BLaER1 treated with 17β-estradiol and CSF1 and Interleukin-3, amounts not matched to agents 10 nM and 100 nM (cell line): ENCODE results near the gene KCTD13.

Source experiments
- H3K27ac ChIP-seq, 11 experiments: shearing (Covaris generic); formaldehyde crosslinking; 2 replicates each; pipeline ENCODE4 v1.8.1; 2022
- H3K27me3 ChIP-seq, 11 experiments: shearing (Covaris generic); formaldehyde crosslinking; 2 replicates each; pipeline ENCODE4 v1.8.1; 2022
- H3K36me3 ChIP-seq, 11 experiments: shearing (Covaris generic); formaldehyde crosslinking; 2 replicates each; pipeline ENCODE4 v1.8.1; 2022
- H3K4me1 ChIP-seq, 10 experiments: shearing (Covaris generic); formaldehyde crosslinking; 2 replicates each; pipeline ENCODE4 v1.8.1; 2022
- H3K4me2 ChIP-seq, 11 experiments: shearing (Covaris generic); formaldehyde crosslinking; 2 replicates each; pipeline ENCODE4 v1.8.1; 2022
- H3K4me3 ChIP-seq, 10 experiments: shearing (Covaris generic); formaldehyde crosslinking; 2 replicates each; pipeline ENCODE4 v1.8.1; 2022
- H3K9ac ChIP-seq, 11 experiments: shearing (Covaris generic); formaldehyde crosslinking; 2 replicates each; pipeline ENCODE4 v1.8.1; 2022
- H3K9me3 ChIP-seq, 11 experiments: shearing (Covaris generic); formaldehyde crosslinking; replicated peaks in 1 of 11; 2 replicates each; pipeline ENCODE4 v1.8.1; 2022
- H4K20me1 ChIP-seq, 11 experiments: shearing (Covaris generic); formaldehyde crosslinking; 2 replicates each; pipeline ENCODE4 v1.8.1; 2022
- Cebpa-rat ChIP-seq, 11 experiments: shearing (Covaris generic); IDR thresholded peaks; 2 replicates each; pipeline ENCODE4 v1.8.1; 2022

Gene KCTD13

GRCh38 chr16:29857133-29857760 lies 68.8 kb downstream of the KCTD13 start:
- Histone ChIP-seq H3K27me3 (no peaks in the 10 kb centered on the region), H3K9ac (no peak overlapping the region), H4K20me1 (peaks cover 0 to 33% (median 10%) of the 10 kb centered on the region in 11 experiments; a peak in 7 of 22 replicates), H3K4me3 (no peak overlapping the region), H3K4me1 (peaks cover 20 to 38% (median 29%) of the 10 kb centered on the region in 10 experiments), H3K27ac (no peak overlapping the region; a peak in 1 of 22 replicates), H3K36me3 (peaks cover 31 to 42% (median 36%) of the 10 kb centered on the region in 11 experiments), H3K9me3 (no peaks in the 10 kb centered on the region), H3K4me2 (peak overlapping the region in 5 of 11 experiments; percentile 13 to 56 (median 35); a peak in 9 of 22 replicates)
- TF ChIP-seq Cebpa-rat (IDR thresholded peaks at IDR 0.05): no peak
